Gastroesophageal sphincter (tissue), 4 donors: ENCODE measurements around the gene NDRG3. TPM values are rescaled to one million over a fixed set of nuclear protein-coding genes. Genes with fewer than 3 reads are reported as not detected.

ENCODE experiments used
- ATAC-seq: fragments of 150-250 bp; one replicate; pipeline ENCODE4 v1.9.1; 2016; ENCODE audit warnings: mild to moderate bottlenecking, moderate library complexity
- H3K27ac ChIP-seq, 4 donors: fragments of 200-600 bp; sonication (generic) in 3 of 4; 1 replicate in 3 of 4; 2 replicates in 1 of 4; pipeline ENCODE4 v1.5.1; 2016 to 2019
- H3K27me3 ChIP-seq: fragments of 200-600 bp; sonication (generic); one replicate; pipeline ENCODE4 v1.5.1; 2019
- H3K36me3 ChIP-seq, 2 donors: fragments of 200-600 bp; sonication (generic); one replicate each; pipeline ENCODE4 v1.5.1; 2019; ENCODE audit warnings: control low read depth in 1 of 2
- H3K4me1 ChIP-seq, 3 donors: fragments of 200-600 bp; sonication (generic); 1 replicate in 2 of 3; 2 replicates in 1 of 3; pipeline ENCODE4 v1.5.1; 2016 to 2019; ENCODE audit warnings: control low read depth in 2 of 3
- H3K4me3 ChIP-seq, 2 donors: fragments of 200-600 bp; sonication (generic); one replicate each; pipeline ENCODE4 v1.5.1; 2019; ENCODE audit warnings: mild to moderate bottlenecking in 1 of 2, moderate library complexity in 1 of 2
- H3K9me3 ChIP-seq, 3 donors: fragments of 200-600 bp; sonication (generic); one replicate each; pipeline ENCODE4 v1.5.1; 2017 to 2019; ENCODE audit warnings: control low read depth in 2 of 3
- EP300 ChIP-seq: sonication (generic); formaldehyde crosslinking; IDR thresholded peaks from one replicate; pipeline ENCODE4 v1.6.1; 2017; ENCODE audit warnings: antibody characterized with exemption, mild to moderate bottlenecking
- POLR2A ChIP-seq, 2 donors: fragments of 450-650 bp; IDR thresholded peaks; one replicate each; pipeline ENCODE4 v1.6.1; 2017; ENCODE audit warnings: antibody characterized with exemption in 2 of 2, mild to moderate bottlenecking in 2 of 2, moderate library complexity in 1 of 2
- POLR2AphosphoS5 ChIP-seq: sonication (generic); formaldehyde crosslinking; IDR thresholded peaks from one replicate; pipeline ENCODE4 v1.6.1; 2017; ENCODE audit warnings: antibody characterized with exemption
- WGBS, 2 donors: methylation state at CpG; one replicate each; pipeline ENCODE4 v1.1.5; 2018; ENCODE audit warnings: low coverage in 1 of 2; 5-methylcytosine and 5-hydroxymethylcytosine counted together
- total RNA-seq, 4 donors: library from RNA; depleted of rRNA; stranded (reverse); fragments of >200 nt; gene quantifications; one replicate each; pipeline ENCODE4 v1.1.0, GENCODE V29; 2016
- TF ChIP-seq, protein P1 (sequence below), 4 experiments: fragments of 200-600 bp in 2 of 4; fragments of 450-650 bp in 2 of 4; sonication (generic) in 1 of 4; IDR thresholded peaks; one replicate each; pipeline ENCODE4 v1.5.1; 2017 to 2019; ENCODE audit warnings: antibody characterized with exemption in 4 of 4, mild to moderate bottlenecking in 2 of 4, moderate library complexity in 2 of 4

Gene NDRG3
- total RNA-seq, 4 donors from 2014 or later, result 13.3 to 37.1 (median 26.0) TPM

DNA sequence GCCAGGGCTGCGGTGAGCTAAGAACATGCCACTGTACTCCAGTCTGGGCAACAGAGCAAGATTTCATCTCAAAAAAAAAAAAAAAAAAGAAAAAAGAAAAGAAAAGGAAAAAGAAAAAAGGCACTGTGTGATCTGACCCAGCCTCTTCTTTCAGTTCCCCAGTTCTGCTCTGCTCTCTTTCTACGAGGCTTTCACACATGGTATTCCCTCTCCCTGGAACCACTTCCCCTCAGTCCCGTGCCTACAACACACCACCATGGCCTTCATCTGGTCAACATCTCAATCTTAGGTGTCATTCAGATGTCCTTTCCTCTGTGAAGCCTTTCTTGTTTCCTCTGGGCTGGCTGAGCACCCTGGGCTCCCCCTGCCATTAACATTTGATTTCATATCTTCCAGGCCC is 29.9 kb upstream of the NDRG3 start:
- peak overlapping the region in 2 of 4 donors; percentile 94 to 96 for H3K27ac ChIP-seq
- no peak overlapping the region for H3K4me3 ChIP-seq

DNA sequence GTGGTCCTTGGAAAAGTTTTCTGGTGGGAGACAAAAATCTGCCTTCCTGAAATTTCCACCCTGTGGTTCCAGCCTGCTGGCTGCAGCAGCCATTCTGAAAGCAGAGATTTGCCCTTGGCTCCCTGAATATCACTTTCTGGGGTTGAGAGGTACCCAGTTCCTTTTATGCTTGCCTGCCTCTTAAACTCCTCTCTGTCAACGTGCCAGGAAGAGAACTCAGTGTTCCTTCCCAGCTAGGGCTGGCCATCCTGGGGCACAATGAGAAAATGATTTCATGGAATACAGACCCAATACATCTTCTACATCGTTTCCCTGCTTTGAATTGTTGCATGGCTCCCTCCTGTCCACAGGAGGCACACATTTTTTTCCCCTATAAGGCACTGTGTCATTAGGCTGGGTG is 29.3 kb upstream of the NDRG3 start:
- no peaks in the 10 kb centered on the region for H3K27me3 ChIP-seq
- peak overlapping the region in 3 of 4 donors; percentile 94 to 96 (median 95) for H3K27ac ChIP-seq
- H3K36me3 ChIP-seq, result peaks cover 0 to 10% of the 10 kb centered on the region in 2 donors
- no peak overlapping the region for H3K4me3 ChIP-seq
- H3K4me1 ChIP-seq, result peaks cover 0 to 44% (median 13%) of the 10 kb centered on the region in 3 donors
- no peaks in the 10 kb centered on the region for H3K9me3 ChIP-seq
- no peak for ATAC-seq
- WGBS, 2 donors, result 50% methylated on average over 1 to 2 of the region's 2 CpGs
- TF ChIP-seq, protein P1, sequence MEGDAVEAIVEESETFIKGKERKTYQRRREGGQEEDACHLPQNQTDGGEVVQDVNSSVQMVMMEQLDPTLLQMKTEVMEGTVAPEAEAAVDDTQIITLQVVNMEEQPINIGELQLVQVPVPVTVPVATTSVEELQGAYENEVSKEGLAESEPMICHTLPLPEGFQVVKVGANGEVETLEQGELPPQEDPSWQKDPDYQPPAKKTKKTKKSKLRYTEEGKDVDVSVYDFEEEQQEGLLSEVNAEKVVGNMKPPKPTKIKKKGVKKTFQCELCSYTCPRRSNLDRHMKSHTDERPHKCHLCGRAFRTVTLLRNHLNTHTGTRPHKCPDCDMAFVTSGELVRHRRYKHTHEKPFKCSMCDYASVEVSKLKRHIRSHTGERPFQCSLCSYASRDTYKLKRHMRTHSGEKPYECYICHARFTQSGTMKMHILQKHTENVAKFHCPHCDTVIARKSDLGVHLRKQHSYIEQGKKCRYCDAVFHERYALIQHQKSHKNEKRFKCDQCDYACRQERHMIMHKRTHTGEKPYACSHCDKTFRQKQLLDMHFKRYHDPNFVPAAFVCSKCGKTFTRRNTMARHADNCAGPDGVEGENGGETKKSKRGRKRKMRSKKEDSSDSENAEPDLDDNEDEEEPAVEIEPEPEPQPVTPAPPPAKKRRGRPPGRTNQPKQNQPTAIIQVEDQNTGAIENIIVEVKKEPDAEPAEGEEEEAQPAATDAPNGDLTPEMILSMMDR (IDR thresholded peaks at IDR 0.05), result no peak
- no peak for TF ChIP-seq EP300
- TF ChIP-seq POLR2A (IDR thresholded peaks at IDR 0.05), result no peak
- no peak for TF ChIP-seq POLR2AphosphoS5

More for the DNA sequence above, 29.9 kb upstream of the NDRG3 start:
- 83 to 87% methylated on average over 3 of the region's 3 CpGs for WGBS, 2 donors
- Histone ChIP-seq H3K9me3 (no peaks in the 10 kb centered on the region), H3K27me3 (no peaks in the 10 kb centered on the region), H3K4me1 (peaks cover 0 to 44% (median 13%) of the 10 kb centered on the region in 3 donors), H3K36me3 (peaks cover 0 to 4% of the 10 kb centered on the region in 2 donors)
- no peak for ATAC-seq
- TF ChIP-seq, protein P1 (IDR thresholded peaks at IDR 0.05), result no peak
- TF ChIP-seq POLR2A (IDR thresholded peaks at IDR 0.05) (no peak), POLR2AphosphoS5 (no peak), EP300 (no peak)

DNA sequence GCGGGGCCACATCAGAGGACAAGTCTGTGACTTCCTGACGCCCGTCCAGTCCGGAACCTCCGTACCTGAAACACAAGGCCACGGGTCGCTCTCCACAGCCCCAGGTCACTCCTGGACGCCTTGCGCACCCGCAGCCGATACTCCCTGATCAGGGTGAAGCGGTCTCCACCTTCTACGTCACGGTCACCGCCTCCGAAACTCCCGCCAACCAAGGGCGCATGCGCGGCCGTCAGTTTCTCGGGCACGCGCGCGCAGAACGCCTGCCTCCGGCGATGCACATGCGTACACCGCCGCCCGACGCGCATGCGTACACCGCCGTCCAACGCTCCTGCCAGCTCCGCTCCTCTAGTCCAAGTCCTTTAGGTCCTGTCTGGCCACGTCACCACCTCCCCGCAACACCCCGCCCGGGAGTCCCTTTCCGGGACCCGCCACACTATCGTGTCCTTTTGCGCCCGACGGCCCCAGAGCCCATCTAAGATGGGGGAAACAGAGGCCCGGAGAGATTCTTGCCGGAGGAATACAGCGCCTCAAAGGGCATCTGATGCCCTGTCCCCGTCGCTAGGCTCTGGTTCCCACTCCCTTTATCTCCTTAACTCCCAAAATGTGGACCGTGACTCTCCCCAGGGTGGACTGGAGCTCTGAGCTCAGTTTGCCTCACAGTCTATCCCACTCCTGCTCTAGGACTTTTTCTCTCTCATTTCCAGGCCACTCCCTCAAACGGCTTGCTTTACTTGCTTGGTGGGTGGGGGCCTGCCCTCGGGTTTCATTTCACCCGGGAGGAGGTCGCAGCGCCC is 27.9 kb upstream of the NDRG3 start, which contains the start of gene DSN1:
DSN1 (minus strand) TSS at position 167 of the 794 bp plus-strand sequence. CDS start 2,305 bp downstream, outside the sequence.
- no peaks in the 10 kb centered on the region for H3K27me3 ChIP-seq
- H3K27ac ChIP-seq, result peak within 1 kb of the TSS; percentile 81 to 96 (median 94)
- peak within 1 kb of the TSS; percentile 55 to 68 for H3K4me3 ChIP-seq
- peaks cover 0 to 9% of the 10 kb centered on the region in 2 donors for H3K36me3 ChIP-seq
- H3K9me3 ChIP-seq, result no peaks in the 10 kb centered on the region
- TF ChIP-seq, protein P1 (IDR thresholded peaks at IDR 0.05), result peak in 1 of 4 experiments; percentile 53
- TF ChIP-seq POLR2AphosphoS5, result peak; percentile 47
- TF ChIP-seq EP300, result no peak
- peak in 1 of 2 donors; percentile 55 for TF ChIP-seq POLR2A (IDR thresholded peaks at IDR 0.05)
- WGBS, 2 donors, result 0% methylated on average over 5 to 8 of the region's 61 CpGs
- ATAC-seq, result peak; percentile 98
- H3K4me1 ChIP-seq, result peaks cover 0 to 44% (median 13%) of the 10 kb centered on the region in 3 donors

DNA sequence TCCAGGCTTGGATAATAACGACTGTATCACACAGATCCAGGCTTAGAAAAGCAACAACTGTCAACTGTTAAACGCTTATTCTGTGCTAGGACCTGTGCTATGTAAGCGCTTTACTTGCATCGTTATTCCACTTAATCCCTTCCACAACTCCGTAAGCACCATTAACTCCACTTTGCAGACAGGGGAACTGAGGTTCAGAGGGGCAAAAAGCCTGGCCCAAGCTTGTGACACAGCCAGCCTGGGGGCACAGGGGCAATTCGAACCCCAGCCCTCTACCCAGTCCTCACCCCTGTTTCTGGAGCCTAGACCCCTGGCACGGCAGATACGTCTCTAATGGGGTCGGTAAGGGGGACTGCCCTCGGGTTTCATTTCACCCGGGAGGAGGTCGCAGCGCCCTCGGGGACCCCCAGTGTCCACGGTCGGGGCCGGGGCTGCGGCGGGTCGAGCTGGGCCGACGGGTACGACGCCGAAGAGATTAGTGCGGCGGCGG is 27.3 kb upstream of the NDRG3 start:
- Histone ChIP-seq H3K4me3 (peak overlapping the region; percentile 55 to 68), H3K27me3 (no peaks in the 10 kb centered on the region), H3K4me1 (peaks cover 0 to 44% (median 13%) of the 10 kb centered on the region in 3 donors), H3K36me3 (peaks cover 0 to 9% of the 10 kb centered on the region in 2 donors), H3K9me3 (no peaks in the 10 kb centered on the region), H3K27ac (peak overlapping the region in 3 of 4 donors; percentile 94 to 96 (median 95))
- 3 to 4% methylated on average over 5 of the region's 28 CpGs for WGBS, 2 donors
- ATAC-seq, result no peak
- TF ChIP-seq POLR2AphosphoS5 (no peak), POLR2A (IDR thresholded peaks at IDR 0.05) (no peak)
- TF ChIP-seq, protein P1 (IDR thresholded peaks at IDR 0.05), result no peak
